Thyroid gland (tissue), 4 donors: Measurements from ENCODE around the gene SLC12A3.
"Not testable (repeated sequence)": the region's sequence is repeated elsewhere in the genome, so short reads cannot be mapped to it uniquely, and the experiment has no call there.

Experiments used
- POLR2A ChIP-seq, 2 donors: fragments of 450-650 bp; IDR thresholded peaks; one replicate each; pipeline ENCODE4 v1.6.1; 2017; ENCODE audit warnings: antibody characterized with exemption in 2 of 2, mild to moderate bottlenecking in 2 of 2, moderate library complexity in 1 of 2
- TF ChIP-seq, protein P1 (sequence below), 6 experiments: fragments of 200-600 bp in 3 of 6; fragments of 450-650 bp in 3 of 6; sonication (generic) in 3 of 6; IDR thresholded peaks; one replicate each; pipeline ENCODE4 v1.5.1; 2016 to 2019; ENCODE audit warnings: antibody characterized with exemption in 6 of 6, mild to moderate bottlenecking in 2 of 6, inconsistent platforms in 1 of 6, moderate library complexity in 1 of 6

DNA sequence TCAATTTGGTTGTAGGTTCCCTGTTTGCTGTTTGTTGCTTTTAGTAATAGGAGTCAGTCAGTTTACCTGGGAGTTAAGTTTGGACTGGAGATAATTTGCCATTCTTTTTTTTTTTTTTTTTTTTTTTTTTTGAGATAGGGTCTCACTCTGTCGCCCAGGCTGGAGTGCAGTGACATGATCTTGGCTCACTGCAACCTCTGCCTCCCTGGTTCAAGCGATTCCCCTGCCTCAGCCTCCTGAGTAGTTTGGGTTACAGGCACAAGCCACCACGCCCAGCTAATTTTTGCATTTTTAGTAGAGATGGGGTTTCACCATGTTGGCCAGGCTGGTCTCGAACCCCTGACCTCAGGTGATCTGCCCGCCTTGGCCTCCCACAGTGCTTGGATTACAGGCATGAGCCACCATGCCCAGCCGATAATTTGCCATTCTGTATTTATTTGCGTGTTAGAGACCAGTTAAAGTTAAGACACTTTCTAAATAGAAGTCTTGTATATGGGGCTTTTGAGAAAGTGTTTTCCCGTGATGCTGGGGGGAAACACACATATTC, 69.7 kb downstream of the SLC12A3 start:
- TF ChIP-seq, protein P1, sequence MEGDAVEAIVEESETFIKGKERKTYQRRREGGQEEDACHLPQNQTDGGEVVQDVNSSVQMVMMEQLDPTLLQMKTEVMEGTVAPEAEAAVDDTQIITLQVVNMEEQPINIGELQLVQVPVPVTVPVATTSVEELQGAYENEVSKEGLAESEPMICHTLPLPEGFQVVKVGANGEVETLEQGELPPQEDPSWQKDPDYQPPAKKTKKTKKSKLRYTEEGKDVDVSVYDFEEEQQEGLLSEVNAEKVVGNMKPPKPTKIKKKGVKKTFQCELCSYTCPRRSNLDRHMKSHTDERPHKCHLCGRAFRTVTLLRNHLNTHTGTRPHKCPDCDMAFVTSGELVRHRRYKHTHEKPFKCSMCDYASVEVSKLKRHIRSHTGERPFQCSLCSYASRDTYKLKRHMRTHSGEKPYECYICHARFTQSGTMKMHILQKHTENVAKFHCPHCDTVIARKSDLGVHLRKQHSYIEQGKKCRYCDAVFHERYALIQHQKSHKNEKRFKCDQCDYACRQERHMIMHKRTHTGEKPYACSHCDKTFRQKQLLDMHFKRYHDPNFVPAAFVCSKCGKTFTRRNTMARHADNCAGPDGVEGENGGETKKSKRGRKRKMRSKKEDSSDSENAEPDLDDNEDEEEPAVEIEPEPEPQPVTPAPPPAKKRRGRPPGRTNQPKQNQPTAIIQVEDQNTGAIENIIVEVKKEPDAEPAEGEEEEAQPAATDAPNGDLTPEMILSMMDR (IDR thresholded peaks at IDR 0.05): not testable (repeated sequence)
- not testable (repeated sequence) for TF ChIP-seq POLR2A (IDR thresholded peaks at IDR 0.05)
